HG03457 (cell line): ENCODE data around the gene LRP1B.

ENCODE experiments used
- ATAC-seq: cut with Tn5 transposase; IDR thresholded peaks from one replicate; pipeline ENCODE4 v1.9.1; 2021; ENCODE audit warnings: moderate number of reproducible peaks; ENCODE audit not compliant: unreplicated experiment

Gene LRP1B

GRCh38 chr2:141959941-141960340 lies 170.9 kb downstream of the LRP1B start:
- ATAC-seq, result no peak

GRCh38 chr2:141959016-141959415 lies 171.8 kb downstream of the LRP1B start:
- no peak for ATAC-seq

- ATAC-seq, result no peak
These were observed 172.9 kb downstream of the LRP1B start for GRCh38 chr2:141957827-141958450.

GRCh38 chr2:141957321-141957720 lies 173.5 kb downstream of the LRP1B start:
- no peak for ATAC-seq

- no peak for ATAC-seq
These were observed 183.3 kb downstream of the LRP1B start for GRCh38 chr2:141947396-141948114.

- ATAC-seq, result no peak
These were observed 184.8 kb downstream of the LRP1B start for GRCh38 chr2:141946016-141946415.

GRCh38 chr2:141943918-141944317 lies 186.9 kb downstream of the LRP1B start:
- ATAC-seq, result no peak

GRCh38 chr2:141942006-141942789 lies 188.6 kb downstream of the LRP1B start:
- no peak for ATAC-seq

- no peak for ATAC-seq
These were observed 189.6 kb downstream of the LRP1B start for GRCh38 chr2:141941210-141941714.

- ATAC-seq, result no peak
These were observed 190.1 kb downstream of the LRP1B start for GRCh38 chr2:141940709-141941108.

GRCh38 chr2:141933226-141933625 lies 197.6 kb downstream of the LRP1B start:
- no peak for ATAC-seq

- ATAC-seq, result no peak
These were observed 198.6 kb downstream of the LRP1B start for GRCh38 chr2:141932261-141932660.

- ATAC-seq, result no peak
These were observed 199.0 kb downstream of the LRP1B start for GRCh38 chr2:141931797-141932196.

GRCh38 chr2:141930803-141931202 lies 200.0 kb downstream of the LRP1B start:
- ATAC-seq, result no peak

GRCh38 chr2:141929331-141930252 lies 201.2 kb downstream of the LRP1B start:
- no peak for ATAC-seq

GRCh38 chr2:141928476-141928875 lies 202.3 kb downstream of the LRP1B start:
- ATAC-seq, result no peak

GRCh38 chr2:141927536-141927935 lies 203.3 kb downstream of the LRP1B start:
- ATAC-seq, result no peak

- no peak for ATAC-seq
These were observed 205.3 kb downstream of the LRP1B start for GRCh38 chr2:141925511-141925910.

GRCh38 chr2:141923657-141924056 lies 207.2 kb downstream of the LRP1B start:
- ATAC-seq, result no peak

GRCh38 chr2:141911485-141912066 lies 219.2 kb downstream of the LRP1B start:
- peak; percentile 62 for ATAC-seq
